NK-92 (cell line): ENCODE measurements around the gene CTR9.
"Not testable (repeated sequence)": the region's sequence is repeated elsewhere in the genome, so short reads cannot be mapped to it uniquely, and the experiment has no call there.

ENCODE experiments used
- DNase-seq: peaks from one replicate; lab custom pipeline; 2025; ENCODE audit not compliant: unreplicated experiment; lab: John Stamatoyannopoulos, UW

Gene CTR9

GRCh38 chr11:10813945-10814344 lies 62.9 kb downstream of the CTR9 start:
- DNase-seq = no peak

DNA sequence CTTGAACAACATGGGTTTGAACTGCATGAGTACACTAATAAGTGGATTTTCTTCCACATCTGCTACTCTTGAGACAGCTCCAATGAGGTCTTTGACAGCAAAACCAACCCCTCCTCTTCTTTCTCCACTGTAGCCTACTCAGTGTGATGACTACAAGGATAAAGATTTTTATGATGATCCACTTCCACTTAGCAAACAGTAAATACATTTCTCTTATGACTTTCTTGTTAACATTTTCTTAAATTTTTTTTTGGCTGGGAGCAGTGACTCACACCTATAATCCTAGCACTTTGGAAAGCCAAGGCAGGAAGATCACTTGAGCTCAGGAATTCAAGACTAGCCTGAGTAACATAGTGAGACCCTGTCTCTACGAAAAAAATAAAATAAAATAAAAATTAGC lies 67.5 kb downstream of the CTR9 start:
- DNase-seq = no peak

DNA sequence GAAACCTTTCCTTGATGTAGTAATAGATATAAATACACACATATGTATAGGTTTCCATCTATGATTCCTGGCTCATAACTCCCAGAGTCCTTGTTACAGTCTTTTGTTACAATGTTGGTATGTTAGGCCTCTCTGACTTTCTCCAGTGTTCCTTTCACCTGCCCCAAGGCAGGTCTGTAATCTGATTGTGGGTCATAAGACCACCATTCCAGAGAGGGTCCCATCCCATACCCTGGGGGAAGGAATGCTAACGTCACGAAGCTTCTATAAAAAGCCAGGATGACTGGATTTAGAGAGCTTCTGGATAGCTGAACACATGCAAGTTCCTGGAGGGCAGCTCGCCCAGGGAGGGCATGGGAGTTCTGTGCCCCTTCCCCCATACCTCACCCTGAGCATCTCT lies 71.4 kb downstream of the CTR9 start:
- not testable (repeated sequence) for DNase-seq

DNA sequence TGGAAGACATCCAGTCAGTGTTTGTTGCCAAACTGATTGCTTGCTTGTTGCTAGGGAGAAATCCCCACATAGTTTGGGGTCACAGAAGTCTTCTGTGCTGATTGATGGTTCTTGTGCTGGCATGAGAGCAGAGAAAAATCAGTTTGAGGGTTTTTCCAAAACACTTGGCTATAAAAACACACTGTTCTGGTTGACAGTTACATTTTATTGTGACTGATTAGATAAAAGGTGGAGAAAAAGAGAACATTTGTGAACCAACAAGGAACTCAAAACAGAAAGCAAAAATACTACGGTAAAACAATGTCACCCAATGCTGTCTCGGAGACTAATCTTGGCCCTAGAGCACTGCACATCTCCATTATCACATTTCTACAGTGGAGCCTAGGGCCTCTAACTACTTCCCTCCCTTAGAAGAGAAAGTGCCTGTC lies 72.1 kb downstream of the CTR9 start:
- no peak for DNase-seq

DNA sequence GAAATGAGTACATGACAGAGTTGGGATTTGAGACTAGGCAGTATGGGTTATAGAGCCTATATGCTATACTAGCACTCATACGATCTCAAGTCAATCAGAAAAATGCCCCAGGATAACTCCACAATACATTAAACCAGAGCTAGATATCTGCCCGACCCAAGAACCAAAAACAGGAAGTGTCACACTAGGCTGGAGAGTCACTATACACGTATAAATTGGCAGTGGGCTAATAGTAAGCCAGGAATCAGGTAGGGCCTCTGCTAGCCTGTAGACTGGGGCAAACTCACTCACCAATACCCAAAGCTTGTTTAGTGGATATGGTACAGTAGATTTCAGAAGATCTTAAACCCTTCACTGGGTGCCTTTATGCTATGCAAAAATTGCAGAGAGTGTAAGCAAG lies 73.8 kb downstream of the CTR9 start:
- DNase-seq = no peak

- no peak for DNase-seq
These were observed 77.4 kb downstream of the CTR9 start for GRCh38 chr11:10828402-10828801.

GRCh38 chr11:10829139-10829538 lies 78.1 kb downstream of the CTR9 start:
- no peak for DNase-seq
